ENCODE results near the gene UBXN7.
"Not testable (repeated sequence)": the region's sequence is repeated elsewhere in the genome, so short reads cannot be mapped to it uniquely, and the experiment has no call there.

UBXN7 gene

DNA sequence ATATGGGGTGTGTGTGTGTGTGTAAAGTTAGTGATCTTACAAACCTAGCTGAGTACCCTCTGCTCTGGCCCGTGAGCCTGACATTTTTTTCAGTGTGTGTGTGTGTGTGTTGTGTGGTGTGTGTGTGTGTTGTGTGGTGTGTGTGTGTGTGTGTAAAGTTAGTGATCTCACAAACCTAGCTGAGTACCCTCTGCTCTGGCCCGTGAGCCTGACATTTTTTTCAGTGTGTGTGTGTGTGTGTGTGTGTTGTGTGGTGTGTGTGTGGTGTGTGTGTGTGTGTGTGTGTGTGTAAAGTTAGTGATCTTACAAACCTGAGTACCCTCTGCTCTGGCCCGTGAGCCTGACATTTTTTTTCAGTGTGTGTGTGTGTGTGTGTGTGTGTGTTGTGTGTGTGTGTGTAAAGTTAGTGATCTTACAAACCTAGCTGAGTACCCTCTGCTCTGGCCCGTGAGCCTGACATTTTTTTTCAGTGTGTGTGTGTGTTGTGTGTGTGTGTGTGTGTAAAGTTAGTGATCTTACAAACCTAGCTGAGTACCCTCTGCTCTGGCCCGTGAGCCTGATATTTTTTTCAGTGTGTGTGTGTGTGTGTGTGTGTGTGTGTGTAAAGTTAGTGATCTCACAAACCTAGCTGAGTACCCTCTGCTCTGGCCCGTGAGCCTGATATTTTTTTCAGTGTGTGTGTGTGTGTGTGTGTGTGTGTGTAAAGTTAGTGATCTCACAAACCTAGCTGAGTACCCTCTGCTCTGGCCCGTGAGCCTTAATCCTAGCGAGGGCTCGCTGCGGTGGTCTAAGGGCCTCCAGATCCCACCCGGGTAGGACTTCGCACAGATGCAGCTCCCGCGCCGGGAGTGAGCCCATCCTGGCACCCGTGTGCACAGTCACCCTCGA is 115.2 kb downstream of the UBXN7 start:
- not testable (repeated sequence) for DNase-seq (ENCODE audit: low read depth)

DNA sequence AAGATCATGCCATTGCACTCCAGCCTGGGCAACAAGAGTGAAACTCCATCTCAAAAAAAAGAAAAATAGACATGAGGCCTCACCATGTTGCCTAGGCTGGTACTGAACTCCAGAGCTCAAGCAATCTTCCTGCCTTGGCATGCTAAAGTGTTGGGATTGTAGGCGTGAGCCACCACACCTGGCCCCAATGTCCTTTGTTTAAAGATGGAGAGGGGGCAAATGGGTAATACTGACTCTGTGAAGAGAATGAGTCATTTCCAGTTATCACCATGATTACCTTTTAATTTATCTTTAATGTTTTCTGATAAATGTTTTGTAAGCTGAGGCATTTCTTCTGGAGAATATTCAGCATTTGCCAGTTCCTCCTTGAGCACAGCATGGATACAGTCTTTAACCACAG is 116.4 kb downstream of the UBXN7 start:
- DNase-seq (ENCODE audit: low read depth): no peak

DNA sequence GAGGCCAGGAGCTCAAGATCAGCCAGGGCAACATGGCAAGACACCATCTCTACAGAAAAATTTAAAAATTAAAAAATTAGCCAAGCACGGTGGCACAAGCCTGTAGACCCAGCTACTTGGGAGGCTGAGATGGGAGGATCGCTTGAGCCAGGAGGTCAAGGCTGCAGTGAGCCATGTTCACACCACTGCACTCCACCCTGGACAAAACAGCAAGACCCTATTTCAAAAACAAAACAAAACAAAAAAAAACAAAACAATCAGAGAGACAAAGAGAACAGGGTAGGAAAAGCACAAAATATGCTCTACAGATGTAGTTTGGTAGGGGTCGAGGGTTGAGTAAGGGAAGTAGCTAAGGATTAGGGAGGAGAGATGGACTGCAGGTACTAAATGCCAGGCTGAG is 117.6 kb downstream of the UBXN7 start:
- DNase-seq (ENCODE audit: low read depth): no peak

DNA sequence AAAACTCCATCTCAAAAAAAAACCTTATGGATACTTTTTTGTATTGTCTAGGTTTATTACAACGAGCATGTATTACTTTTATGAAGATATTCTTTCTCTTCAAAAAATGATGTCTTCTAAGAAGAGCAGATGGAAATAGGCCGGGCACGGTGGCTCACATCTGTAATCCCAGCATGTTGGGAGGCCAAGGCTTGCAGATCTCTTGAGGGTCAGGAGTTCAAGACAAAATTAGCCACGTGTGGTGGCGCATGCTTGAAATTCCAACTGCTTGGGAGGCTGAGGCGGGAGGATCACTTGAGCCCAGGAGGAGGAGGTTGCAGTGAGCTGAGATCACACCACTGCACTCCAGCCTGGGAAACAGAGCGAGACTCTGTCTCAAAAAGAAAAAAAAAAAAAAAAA is 118.1 kb downstream of the UBXN7 start:
- DNase-seq (ENCODE audit: low read depth): not testable (repeated sequence)

DNA sequence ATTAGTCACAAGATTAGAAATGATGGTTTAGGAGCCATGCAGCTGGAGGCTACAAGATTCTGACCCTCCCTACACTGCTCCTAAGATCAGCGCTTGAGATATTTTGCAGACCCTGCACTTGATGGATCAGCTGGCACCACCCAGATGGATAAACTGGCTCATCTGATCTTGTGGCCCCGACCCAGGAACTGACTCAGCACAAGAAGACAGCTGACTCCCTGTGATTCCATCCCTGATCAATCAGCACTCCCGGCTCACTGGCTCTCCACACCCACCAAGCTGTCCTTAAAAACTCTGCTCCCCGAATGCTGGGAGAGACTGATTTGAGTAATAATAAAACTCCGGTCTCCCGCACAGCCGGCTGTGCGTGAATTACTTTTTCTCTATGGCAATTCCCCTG is 129.3 kb downstream of the UBXN7 start:
- not testable (repeated sequence) for DNase-seq (ENCODE audit: low read depth)

DNA sequence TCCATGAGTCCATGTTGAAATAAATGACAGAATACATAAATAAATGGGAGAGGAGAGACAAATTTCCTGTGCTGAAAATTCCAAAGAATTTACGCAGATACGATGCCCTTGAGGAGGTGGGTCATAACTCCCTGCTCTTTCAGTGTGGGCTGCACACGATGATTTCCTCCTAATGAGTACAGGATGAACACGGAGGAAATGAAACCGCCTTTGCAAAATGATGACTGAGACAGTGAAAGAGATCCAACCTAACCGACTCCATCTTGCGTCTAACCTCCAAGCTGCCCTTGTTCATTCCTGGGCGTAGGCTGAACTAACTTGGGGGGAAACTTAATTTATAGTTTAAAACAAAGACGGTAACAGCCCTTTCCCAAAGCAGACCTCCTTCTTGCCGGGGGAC is 129.7 kb downstream of the UBXN7 start:
- DNase-seq (ENCODE audit: low read depth): not testable (repeated sequence)

DNA sequence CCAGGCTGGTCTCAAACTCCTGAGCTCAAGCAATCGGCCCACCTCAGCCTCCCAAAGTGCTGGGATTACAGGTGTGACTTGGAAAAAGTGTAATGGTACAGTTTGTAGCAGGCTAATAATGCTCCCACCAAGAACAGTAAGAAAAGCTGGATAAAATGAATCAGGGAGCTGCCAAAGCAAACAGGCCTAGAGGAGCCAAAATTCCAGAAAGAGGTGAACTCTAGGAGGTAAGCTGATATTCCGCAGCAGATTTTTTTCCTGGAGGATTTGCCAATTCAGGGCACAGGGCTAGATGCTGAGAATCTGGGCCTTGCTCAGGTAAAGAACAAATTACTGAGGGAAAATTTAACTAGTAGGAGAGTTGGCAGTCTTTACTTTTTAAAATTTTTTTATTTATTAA is 133.7 kb downstream of the UBXN7 start:
- DNase-seq (ENCODE audit: low read depth): no peak
